Measurements from ENCODE around the gene AP3S2.
"Not testable (repeated sequence)": the region's sequence is repeated elsewhere in the genome, so short reads cannot be mapped to it uniquely, and the experiment has no call there.

AP3S2 gene

DNA sequence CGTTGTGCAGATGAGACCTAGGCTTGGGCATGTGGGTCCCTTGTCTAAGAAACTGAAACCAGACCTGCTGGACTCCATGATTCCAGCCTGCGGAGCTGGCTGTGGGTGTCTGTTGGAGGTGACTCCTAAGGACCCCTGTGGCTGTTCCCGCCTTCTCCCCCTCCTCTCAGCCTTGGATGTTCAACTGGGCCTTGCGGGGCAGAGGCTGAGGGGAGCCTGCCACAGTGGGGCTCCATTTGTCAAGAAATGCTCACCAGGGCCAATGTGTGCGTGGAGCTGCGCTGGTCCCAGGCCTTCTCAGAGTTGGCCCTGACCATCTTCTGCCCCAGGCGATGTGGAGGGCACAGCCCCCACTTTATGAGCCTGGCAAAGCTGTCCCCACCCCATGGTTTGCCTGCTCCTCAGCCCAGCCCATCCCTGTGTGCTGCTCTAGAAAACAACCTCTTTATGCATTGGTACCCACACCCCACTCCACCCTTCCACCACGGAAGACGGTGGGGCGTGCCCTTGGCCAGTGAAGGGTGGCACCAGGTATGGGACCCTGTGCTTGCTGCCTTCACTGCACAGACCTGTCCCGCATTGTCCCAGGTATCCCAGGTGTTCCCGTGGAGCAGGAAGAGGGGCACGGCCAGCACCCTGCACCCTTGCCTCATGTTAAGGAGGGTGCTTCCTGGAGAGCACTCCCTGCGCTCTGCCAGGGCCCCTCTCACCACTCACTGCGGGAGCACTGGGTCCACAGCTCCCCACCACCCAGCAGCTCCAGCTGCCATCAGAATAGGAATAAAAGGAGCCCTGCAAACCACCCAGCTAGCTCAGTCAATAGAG lies 109.7 kb downstream of the AP3S2 start:
- no peak overlapping the region for H2AFZ ChIP-seq (ENCODE audit: low read length)

DNA sequence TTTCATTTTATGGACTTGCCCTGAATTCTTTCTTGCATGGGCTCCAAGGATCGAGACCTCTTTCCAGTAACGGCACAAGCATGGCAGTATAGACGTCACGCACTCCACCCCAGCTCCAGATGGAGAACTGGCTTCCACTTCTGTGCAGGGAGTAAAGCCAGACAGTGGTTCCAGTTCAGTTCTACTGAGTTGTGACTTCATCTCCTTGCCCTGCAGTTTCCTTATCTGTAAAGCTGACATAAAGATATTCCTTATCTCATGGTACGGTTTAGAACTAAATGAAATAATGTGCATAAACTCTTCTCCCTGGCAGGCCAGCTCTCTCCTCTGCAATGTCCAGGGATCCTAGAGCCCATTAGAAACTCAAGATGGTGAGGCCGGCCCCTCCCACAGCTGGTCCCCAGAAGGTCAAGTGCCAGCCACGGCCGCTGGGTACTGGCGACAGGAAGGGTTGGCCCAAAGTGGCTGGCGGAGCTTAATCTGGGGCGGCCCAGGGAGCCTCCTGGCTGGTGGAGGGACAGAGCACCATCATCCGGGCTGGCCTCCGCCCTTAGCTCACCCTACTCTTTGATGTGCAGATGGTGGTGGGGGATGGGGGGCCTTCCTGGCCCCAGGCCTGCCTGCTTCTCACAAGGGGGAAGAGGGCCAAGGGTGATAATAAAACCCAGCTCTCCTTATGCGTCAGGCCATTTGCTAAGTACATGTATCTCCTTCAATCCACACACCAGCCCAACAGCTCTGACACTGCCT lies 110.5 kb downstream of the AP3S2 start:
- Histone ChIP-seq H3K79me2 (ENCODE audit: insufficient read depth, low read length) (no peaks in the 10 kb centered on the region), H3K9ac (ENCODE audit: low read depth, low read length, poor library complexity, severe bottlenecking) (no peak overlapping the region), H3K27me3 (ENCODE audit: insufficient read depth, low read length, poor library complexity, severe bottlenecking) (no peaks in the 10 kb centered on the region), H3K4me1 (ENCODE audit: insufficient read depth, low read length, poor library complexity, severe bottlenecking) (no peaks in the 10 kb centered on the region), H4K20me1 (ENCODE audit: insufficient read depth, low read length, poor library complexity, severe bottlenecking) (no peaks in the 10 kb centered on the region), H3K9me3 (ENCODE audit: insufficient read depth, low read depth, low read length) (no peaks in the 10 kb centered on the region), H2AFZ (ENCODE audit: low read length) (0 out of 2 replicates have a peak overlapping the region, but pooled peaks have one; percentile 33), H3K4me3 (ENCODE audit: low read length, poor library complexity, severe bottlenecking) (no peak overlapping the region), H3K36me3 (ENCODE audit: insufficient read depth, low read length) (no peaks in the 10 kb centered on the region), H3K4me2 (ENCODE audit: low read depth, low read length, poor library complexity, severe bottlenecking) (no peak overlapping the region), H3F3A (ENCODE audit: low read depth) (no peaks in the 10 kb centered on the region), H3K9me2 (replicated peaks; ENCODE audit: low read depth, low read length) (no peaks in the 10 kb centered on the region)
- TF ChIP-seq EZH2phosphoT487 (IDR thresholded peaks at IDR 0.05; ENCODE audit: borderline replicate concordance), result no peak
- TF ChIP-seq, protein P1, sequence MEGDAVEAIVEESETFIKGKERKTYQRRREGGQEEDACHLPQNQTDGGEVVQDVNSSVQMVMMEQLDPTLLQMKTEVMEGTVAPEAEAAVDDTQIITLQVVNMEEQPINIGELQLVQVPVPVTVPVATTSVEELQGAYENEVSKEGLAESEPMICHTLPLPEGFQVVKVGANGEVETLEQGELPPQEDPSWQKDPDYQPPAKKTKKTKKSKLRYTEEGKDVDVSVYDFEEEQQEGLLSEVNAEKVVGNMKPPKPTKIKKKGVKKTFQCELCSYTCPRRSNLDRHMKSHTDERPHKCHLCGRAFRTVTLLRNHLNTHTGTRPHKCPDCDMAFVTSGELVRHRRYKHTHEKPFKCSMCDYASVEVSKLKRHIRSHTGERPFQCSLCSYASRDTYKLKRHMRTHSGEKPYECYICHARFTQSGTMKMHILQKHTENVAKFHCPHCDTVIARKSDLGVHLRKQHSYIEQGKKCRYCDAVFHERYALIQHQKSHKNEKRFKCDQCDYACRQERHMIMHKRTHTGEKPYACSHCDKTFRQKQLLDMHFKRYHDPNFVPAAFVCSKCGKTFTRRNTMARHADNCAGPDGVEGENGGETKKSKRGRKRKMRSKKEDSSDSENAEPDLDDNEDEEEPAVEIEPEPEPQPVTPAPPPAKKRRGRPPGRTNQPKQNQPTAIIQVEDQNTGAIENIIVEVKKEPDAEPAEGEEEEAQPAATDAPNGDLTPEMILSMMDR (conservative IDR thresholded peaks at IDR 0.05; ENCODE audit: low read length), result no peak

More for the DNA sequence above, 109.7 kb downstream of the AP3S2 start:
- H3K4me2 ChIP-seq (ENCODE audit: low read depth, low read length, poor library complexity, severe bottlenecking), result no peak overlapping the region
- TF ChIP-seq, protein P1 (conservative IDR thresholded peaks at IDR 0.05; ENCODE audit: low read length), result no peak
- TF ChIP-seq EZH2phosphoT487 (IDR thresholded peaks at IDR 0.05; ENCODE audit: borderline replicate concordance), result no peak
- no peaks in the 10 kb centered on the region for H3K4me1 ChIP-seq (ENCODE audit: insufficient read depth, low read length, poor library complexity, severe bottlenecking)
- no peaks in the 10 kb centered on the region for H3K9me2 ChIP-seq (replicated peaks; ENCODE audit: low read depth, low read length)
- no peaks in the 10 kb centered on the region for H3K9me3 ChIP-seq (ENCODE audit: insufficient read depth, low read depth, low read length)
- H3K9ac ChIP-seq (ENCODE audit: low read depth, low read length, poor library complexity, severe bottlenecking), result no peak overlapping the region
- no peaks in the 10 kb centered on the region for H3K27me3 ChIP-seq (ENCODE audit: insufficient read depth, low read length, poor library complexity, severe bottlenecking)
- no peaks in the 10 kb centered on the region for H3K79me2 ChIP-seq (ENCODE audit: insufficient read depth, low read length)
- no peaks in the 10 kb centered on the region for H4K20me1 ChIP-seq (ENCODE audit: insufficient read depth, low read length, poor library complexity, severe bottlenecking)
- H3K4me3 ChIP-seq (ENCODE audit: low read length, poor library complexity, severe bottlenecking), result no peak overlapping the region
- no peaks in the 10 kb centered on the region for H3F3A ChIP-seq (ENCODE audit: low read depth)
- no peaks in the 10 kb centered on the region for H3K36me3 ChIP-seq (ENCODE audit: insufficient read depth, low read length)

DNA sequence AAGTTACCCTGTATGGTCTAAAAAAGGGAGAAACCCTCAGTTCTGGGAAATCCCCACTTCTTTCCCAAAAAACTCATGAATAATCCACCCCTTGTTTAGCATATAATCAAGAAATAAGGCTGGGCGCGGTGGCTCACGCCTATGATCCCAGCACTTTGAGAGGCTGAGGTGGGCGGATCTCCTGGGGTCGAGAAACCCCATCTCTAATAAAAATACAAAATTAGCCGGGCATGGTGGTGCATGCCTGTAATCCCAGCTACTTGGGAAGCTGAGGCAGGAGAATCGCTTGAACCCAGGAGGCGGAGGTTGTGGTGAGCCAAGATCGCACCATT lies 111.2 kb downstream of the AP3S2 start:
- H3F3A ChIP-seq (ENCODE audit: low read depth); H3K9me3 ChIP-seq (ENCODE audit: insufficient read depth, low read depth, low read length); H3K4me1 ChIP-seq (ENCODE audit: insufficient read depth, low read length, poor library complexity, severe bottlenecking); H2AFZ ChIP-seq (ENCODE audit: low read length); H3K9ac ChIP-seq (ENCODE audit: low read depth, low read length, poor library complexity, severe bottlenecking); H3K36me3 ChIP-seq (ENCODE audit: insufficient read depth, low read length); H3K27me3 ChIP-seq (ENCODE audit: insufficient read depth, low read length, poor library complexity, severe bottlenecking); H4K20me1 ChIP-seq (ENCODE audit: insufficient read depth, low read length, poor library complexity, severe bottlenecking); H3K4me3 ChIP-seq (ENCODE audit: low read length, poor library complexity, severe bottlenecking); H3K79me2 ChIP-seq (ENCODE audit: insufficient read depth, low read length); H3K4me2 ChIP-seq (ENCODE audit: low read depth, low read length, poor library complexity, severe bottlenecking); H3K9me2 ChIP-seq (replicated peaks; ENCODE audit: low read depth, low read length): not testable (repeated sequence)

All from Loucy (cell line).